HG02571 (cell line): ENCODE measurements around the gene IGFL4.

ENCODE experiments used
- ATAC-seq: cut with Tn5 transposase; IDR thresholded peaks from one replicate; pipeline ENCODE4 v1.9.1; 2021; ENCODE audit warnings: mild to moderate bottlenecking, moderate library complexity; ENCODE audit not compliant: unreplicated experiment

IGFL4 gene

DNA sequence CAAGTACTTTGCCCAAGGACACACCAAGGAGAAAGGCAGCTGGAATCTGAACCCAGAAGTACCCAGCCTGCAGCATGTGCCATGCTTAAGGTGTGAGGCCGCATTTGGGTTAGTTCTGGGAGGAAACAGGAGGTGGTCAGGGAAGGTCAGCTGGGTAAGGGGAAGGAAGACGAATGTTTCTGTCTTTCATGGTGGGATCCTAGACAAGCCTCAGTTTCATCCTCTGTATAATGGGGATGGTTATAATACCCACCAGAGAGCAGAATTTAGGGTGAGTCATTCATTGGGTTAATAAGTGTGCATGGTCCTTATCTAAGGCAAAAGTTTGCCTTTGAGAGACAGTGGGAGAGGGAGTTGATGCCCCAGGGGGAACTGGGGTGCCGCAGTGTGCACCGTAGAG is 42.0 kb downstream of the IGFL4 start:
- ATAC-seq, result no peak

DNA sequence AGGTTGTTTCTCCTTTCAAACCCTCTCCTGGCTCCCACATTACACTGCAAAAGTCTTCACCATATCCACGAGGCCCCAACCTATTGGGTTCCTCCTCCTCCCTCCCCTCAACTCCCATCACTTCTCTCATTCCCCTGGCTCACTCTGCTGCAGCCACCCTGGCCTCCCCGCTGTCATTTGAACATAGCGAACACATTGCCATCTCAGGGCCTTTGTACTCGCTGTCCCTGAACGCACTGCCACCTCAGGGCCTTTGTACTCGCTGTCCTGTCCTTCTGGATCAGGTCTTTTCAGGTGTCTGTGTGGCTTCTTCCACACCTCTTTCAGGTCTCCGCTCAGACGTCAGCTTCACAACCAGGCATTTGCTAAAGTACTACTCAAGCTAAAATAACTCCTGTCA is 43.9 kb downstream of the IGFL4 start:
- no peak for ATAC-seq

DNA sequence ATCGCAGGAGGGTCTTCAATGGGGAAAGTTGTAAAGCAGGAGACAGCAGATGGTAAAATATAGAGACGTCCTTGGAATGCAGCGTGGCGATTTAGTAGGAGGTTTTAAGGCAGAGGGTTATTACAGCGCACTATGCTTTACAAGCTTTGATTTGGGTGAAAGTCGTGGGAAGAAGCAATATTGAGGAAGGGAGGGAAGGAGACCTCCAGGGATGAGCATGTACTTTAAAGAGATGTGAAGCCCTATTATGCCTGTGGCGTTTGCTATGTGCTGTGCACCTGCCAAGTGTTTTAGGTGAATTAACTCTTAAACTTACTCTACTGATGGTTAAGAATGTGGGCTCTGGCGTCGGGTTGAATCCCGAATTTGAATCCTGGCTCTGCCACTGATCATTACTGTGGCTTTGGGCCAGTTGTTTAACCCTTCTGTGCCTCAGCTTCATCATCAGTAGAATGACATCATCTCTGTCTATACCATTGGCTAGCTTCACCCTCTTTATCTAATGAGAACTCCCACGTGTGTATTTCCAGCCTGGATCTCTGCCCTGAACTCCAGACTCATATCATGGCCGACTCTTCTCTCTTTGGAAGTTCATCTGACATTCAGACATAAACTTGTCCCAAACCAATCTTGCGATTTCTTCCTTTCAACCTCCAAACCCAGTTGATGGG is 45.0 kb downstream of the IGFL4 start:
- ATAC-seq, result no peak

DNA sequence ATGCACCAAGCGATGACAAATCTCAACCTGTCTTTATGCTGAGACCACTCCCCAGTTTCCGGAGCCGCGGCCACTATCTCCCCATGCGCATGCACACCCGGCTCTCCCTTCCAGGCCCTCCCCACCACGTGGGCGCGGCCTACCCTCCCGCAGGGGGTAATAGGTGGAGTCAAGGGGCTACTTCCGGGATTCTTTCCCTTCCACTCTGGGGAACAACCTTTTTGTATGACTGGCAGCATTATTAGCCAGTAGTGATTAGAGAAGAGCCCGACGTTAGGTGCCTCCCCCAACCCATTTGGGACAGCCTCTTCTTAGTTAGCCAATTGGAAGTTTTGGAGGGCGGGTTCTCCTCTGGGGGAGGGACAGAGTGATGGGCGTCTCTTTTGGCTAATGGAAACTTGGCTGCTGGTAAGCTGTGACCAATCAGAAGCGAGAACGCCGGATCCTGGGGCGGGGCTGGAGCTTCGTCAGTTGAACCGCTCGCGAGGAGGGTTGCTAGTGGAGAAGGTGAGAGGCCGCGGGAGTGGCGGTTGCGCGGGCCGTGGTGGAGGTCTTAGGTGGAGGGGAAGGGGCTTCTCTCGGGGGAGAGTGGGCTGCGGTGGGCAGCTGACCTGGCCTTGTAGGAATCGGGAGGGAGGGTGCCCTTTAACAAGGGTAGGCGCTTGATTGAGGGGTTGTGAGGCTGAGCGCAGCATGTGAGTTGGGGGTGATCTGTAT is 45.6 kb downstream of the IGFL4 start, which contains the start of gene CCDC61:
Gene CCDC61, plus strand, starts transcription at position 470 of the 717 bp plus-strand sequence. CDS start 7,552 bp downstream, outside the sequence.
- peak; percentile 94 for ATAC-seq

- ATAC-seq, result peak; percentile 1
Measured at GRCh38 chr19:45994456-45994997, 46.3 kb downstream of the IGFL4 start.

DNA sequence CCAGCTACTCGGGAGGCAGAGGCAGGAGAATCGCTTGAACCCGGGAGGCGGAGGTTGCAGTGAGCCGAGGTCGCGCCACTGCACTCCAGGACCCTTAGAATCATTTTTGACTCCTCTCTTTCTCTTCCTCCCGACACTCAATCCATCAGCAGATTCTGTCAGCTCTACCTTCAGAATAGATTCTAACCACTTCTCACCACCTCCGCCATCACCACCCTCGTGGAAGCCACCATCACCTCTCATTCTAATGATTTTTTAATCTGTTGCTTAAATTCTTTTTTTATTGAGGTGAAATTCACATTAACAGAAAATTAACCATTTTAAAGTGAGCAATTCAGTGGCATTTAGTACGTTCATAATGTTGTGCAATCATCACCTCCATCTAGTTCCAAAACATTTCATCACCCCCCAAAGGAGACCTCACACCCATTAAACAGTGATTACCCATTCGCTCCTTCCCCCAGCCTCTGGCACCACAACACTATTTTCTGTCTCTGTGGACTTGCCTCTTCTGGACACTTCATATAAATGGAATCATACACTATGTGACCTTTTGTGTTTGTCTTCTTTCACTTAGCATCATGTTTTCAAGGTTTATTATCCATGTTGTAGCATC is 50.6 kb downstream of the IGFL4 start:
- no peak for ATAC-seq
